Sigmoid colon (tissue), 4 donors: ENCODE results near the gene CSNK2A1.

ENCODE experiments used
- EP300 ChIP-seq, 4 donors: sonication (generic); formaldehyde crosslinking; IDR thresholded peaks; one replicate each; pipeline ENCODE4 v1.6.1; 2017; ENCODE audit warnings: antibody characterized with exemption in 4 of 4
- POLR2A ChIP-seq, 2 donors: fragments of 450-650 bp; IDR thresholded peaks; one replicate each; pipeline ENCODE4 v1.6.1; 2016; ENCODE audit warnings: antibody characterized with exemption in 2 of 2, mild to moderate bottlenecking in 2 of 2, moderate library complexity in 2 of 2
- TF ChIP-seq, protein P1 (sequence below), 4 experiments: fragments of 450-650 bp in 3 of 4; fragments of 200-600 bp in 1 of 4; IDR thresholded peaks; one replicate each; pipeline ENCODE4 v1.5.1; 2016 to 2019; ENCODE audit warnings: antibody characterized with exemption in 4 of 4, mild to moderate bottlenecking in 3 of 4, moderate library complexity in 2 of 4

- TF ChIP-seq, protein P1, sequence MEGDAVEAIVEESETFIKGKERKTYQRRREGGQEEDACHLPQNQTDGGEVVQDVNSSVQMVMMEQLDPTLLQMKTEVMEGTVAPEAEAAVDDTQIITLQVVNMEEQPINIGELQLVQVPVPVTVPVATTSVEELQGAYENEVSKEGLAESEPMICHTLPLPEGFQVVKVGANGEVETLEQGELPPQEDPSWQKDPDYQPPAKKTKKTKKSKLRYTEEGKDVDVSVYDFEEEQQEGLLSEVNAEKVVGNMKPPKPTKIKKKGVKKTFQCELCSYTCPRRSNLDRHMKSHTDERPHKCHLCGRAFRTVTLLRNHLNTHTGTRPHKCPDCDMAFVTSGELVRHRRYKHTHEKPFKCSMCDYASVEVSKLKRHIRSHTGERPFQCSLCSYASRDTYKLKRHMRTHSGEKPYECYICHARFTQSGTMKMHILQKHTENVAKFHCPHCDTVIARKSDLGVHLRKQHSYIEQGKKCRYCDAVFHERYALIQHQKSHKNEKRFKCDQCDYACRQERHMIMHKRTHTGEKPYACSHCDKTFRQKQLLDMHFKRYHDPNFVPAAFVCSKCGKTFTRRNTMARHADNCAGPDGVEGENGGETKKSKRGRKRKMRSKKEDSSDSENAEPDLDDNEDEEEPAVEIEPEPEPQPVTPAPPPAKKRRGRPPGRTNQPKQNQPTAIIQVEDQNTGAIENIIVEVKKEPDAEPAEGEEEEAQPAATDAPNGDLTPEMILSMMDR (IDR thresholded peaks at IDR 0.05), result no peak
- TF ChIP-seq POLR2A (IDR thresholded peaks at IDR 0.05) (no peak), EP300 (IDR thresholded peaks at IDR 0.05) (no peak)
Measured at GRCh38 chr20:472889-473292, 70.7 kb downstream of the CSNK2A1 start.
